Measurements from ENCODE around the gene CYP2U1. TPM values are rescaled to one million over a fixed set of nuclear protein-coding genes. Genes with fewer than 3 reads are reported as not detected.
"Not testable (repeated sequence)": the region's sequence is repeated elsewhere in the genome, so short reads cannot be mapped to it uniquely, and the experiment has no call there.

CYP2U1 gene
- total RNA-seq, 1 donor from 2014 or later = 1.3 TPM

- DNase-seq (ENCODE audit: low read depth) (peak; percentile 49), FAIRE-seq (no peak)
- no peak for TF ChIP-seq CTCF (IDR thresholded peaks at IDR 0.05; ENCODE audit: insufficient read depth, low read length, severe bottlenecking)
- no peak overlapping the region for H3K4me3 ChIP-seq (ENCODE audit: low read depth, low read length)
- H3K27me3 ChIP-seq (ENCODE audit: control insufficient read depth, insufficient read depth, low read length) = no peaks in the 10 kb centered on the region
- H3K36me3 ChIP-seq (ENCODE audit: control insufficient read depth, insufficient read depth, low read length) = no peaks in the 10 kb centered on the region
Observed at GRCh38 chr4:107922486-107923473, 8.6 kb upstream of the CYP2U1 start.

GRCh38 chr4:107925713-107926112 is 5.6 kb upstream of the CYP2U1 start:
- not testable (repeated sequence) for H3K27me3 ChIP-seq (ENCODE audit: control insufficient read depth, insufficient read depth, low read length); H3K4me3 ChIP-seq (ENCODE audit: low read depth, low read length); H3K36me3 ChIP-seq (ENCODE audit: control insufficient read depth, insufficient read depth, low read length); FAIRE-seq; DNase-seq (ENCODE audit: low read depth)

DNA sequence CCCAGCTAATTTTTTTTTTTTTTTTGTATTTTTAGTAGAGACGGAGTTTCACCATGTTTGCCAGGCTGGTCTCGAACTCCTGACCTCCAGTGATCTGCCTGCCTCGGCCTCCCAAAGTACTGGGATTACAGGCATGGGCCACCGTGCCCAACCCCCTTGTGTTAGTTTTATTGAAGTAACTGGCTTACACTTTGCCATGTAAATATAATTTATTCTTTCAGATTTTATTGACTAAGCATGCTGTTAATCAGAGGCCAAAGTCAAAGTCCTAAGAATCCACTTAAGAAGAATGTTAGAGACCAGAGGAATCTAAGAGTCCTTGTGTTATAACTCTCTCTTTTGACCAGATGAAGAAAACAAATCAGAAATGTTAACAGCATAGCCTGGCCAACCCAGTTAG is 4.5 kb upstream of the CYP2U1 start:
- H3K4me3 ChIP-seq (ENCODE audit: low read depth, low read length); H3K27me3 ChIP-seq (ENCODE audit: control insufficient read depth, insufficient read depth, low read length); FAIRE-seq; H3K36me3 ChIP-seq (ENCODE audit: control insufficient read depth, insufficient read depth, low read length); DNase-seq (ENCODE audit: low read depth): not testable (repeated sequence)

GRCh38 chr4:107931775-107932321 is 499 bp downstream of the CYP2U1 start:
- FAIRE-seq (no peak), DNase-seq (ENCODE audit: low read depth) (no peak)
- peak; percentile 1 for TF ChIP-seq CTCF (IDR thresholded peaks at IDR 0.05; ENCODE audit: insufficient read depth, low read length, severe bottlenecking)
- H3K27me3 ChIP-seq (ENCODE audit: control insufficient read depth, insufficient read depth, low read length) = no peaks in the 10 kb centered on the region
- H3K36me3 ChIP-seq (ENCODE audit: control insufficient read depth, insufficient read depth, low read length) = no peaks in the 10 kb centered on the region
- H3K4me3 ChIP-seq (ENCODE audit: low read depth, low read length) = peak overlapping the region; percentile 45

DNA sequence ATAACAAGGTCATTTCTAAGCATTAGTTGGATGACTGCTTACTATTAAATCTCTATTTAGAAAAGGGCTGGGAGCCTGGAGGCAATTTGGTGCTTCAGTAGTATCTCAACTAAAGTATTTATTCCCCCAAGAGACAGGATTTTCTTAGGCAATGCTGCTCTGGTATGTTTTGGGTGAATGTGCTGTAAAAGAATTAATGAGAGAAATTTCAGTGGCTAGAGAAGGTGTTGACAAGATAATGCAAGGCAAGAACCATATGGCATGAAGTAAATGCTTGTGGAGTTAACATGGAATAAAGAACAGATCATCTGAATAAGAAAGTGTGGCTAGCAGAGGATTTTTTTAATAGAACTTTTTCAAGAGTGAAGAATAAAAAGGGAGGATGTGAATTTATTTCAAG is 3.9 kb downstream of the CYP2U1 start:
- FAIRE-seq = no peak
- Histone ChIP-seq H3K4me3 (ENCODE audit: low read depth, low read length) (no peak overlapping the region), H3K27me3 (ENCODE audit: control insufficient read depth, insufficient read depth, low read length) (no peaks in the 10 kb centered on the region)

GRCh38 chr4:107937040-107937439 is 5.7 kb downstream of the CYP2U1 start:
- H3K36me3 ChIP-seq (ENCODE audit: control insufficient read depth, insufficient read depth, low read length) = no peaks in the 10 kb centered on the region
- no peak for TF ChIP-seq CTCF (IDR thresholded peaks at IDR 0.05; ENCODE audit: insufficient read depth, low read length, severe bottlenecking)
- H3K4me3 ChIP-seq (ENCODE audit: low read depth, low read length) = no peak overlapping the region
- no peak for DNase-seq (ENCODE audit: low read depth)
- FAIRE-seq = no peak
- no peaks in the 10 kb centered on the region for H3K27me3 ChIP-seq (ENCODE audit: control insufficient read depth, insufficient read depth, low read length)

More for the DNA sequence above, 3.9 kb downstream of the CYP2U1 start:
- no peaks in the 10 kb centered on the region for H3K36me3 ChIP-seq (ENCODE audit: control insufficient read depth, insufficient read depth, low read length)
- DNase-seq (ENCODE audit: low read depth) = no peak
- TF ChIP-seq CTCF (IDR thresholded peaks at IDR 0.05; ENCODE audit: insufficient read depth, low read length, severe bottlenecking) = no peak
